Glutamatergic neuron (in vitro differentiated cells): ENCODE results near the gene CTSH. TPM values are rescaled to one million over a fixed set of nuclear protein-coding genes. Genes with fewer than 3 reads are reported as not detected.

Experiments used
- DNase-seq: peaks from one replicate; pipeline ENCODE4 v3.0.0; 2022
- H3K27ac Mint-ChIP-seq: one replicate; pipeline ENCODE4 v1.8.0; 2020; ENCODE audit warnings: mild to moderate bottlenecking, mixed read lengths, inconsistent platforms; ENCODE audit not compliant: unreplicated experiment
- H3K27me3 Mint-ChIP-seq: one replicate; pipeline ENCODE4 v1.8.0; 2020; ENCODE audit warnings: mild to moderate bottlenecking, moderate library complexity, mixed read lengths, inconsistent platforms; ENCODE audit not compliant: unreplicated experiment
- H3K36me3 Mint-ChIP-seq: one replicate; pipeline ENCODE4 v1.8.0; 2020; ENCODE audit warnings: mild to moderate bottlenecking, mixed read lengths, inconsistent platforms; ENCODE audit not compliant: unreplicated experiment
- H3K4me1 Mint-ChIP-seq: one replicate; pipeline ENCODE4 v1.8.0; 2020; ENCODE audit warnings: mild to moderate bottlenecking, low read depth, mixed read lengths, inconsistent platforms; ENCODE audit not compliant: unreplicated experiment
- H3K4me3 Mint-ChIP-seq: one replicate; pipeline ENCODE4 v1.8.0; 2020; ENCODE audit warnings: mild to moderate bottlenecking, mixed read lengths, inconsistent platforms; ENCODE audit not compliant: unreplicated experiment
- H3K9me3 Mint-ChIP-seq: one replicate; pipeline ENCODE4 v1.8.0; 2020; ENCODE audit warnings: mild to moderate bottlenecking, moderate library complexity, mixed read lengths, inconsistent platforms; ENCODE audit not compliant: unreplicated experiment
- long read RNA-seq: library from polyadenylated mRNA; unstranded; transcript quantifications from one replicate; pipeline ENCODE4 v2.0.0, GENCODE V29; 2020; ENCODE audit not compliant: unreplicated experiment
- total RNA-seq: library from RNA; stranded (reverse); fragmentation: NEBNext Ultra II Directional; extraction: Animal tissue kit (Norgen Biotek cat#: 25700); gene quantifications from one replicate; pipeline ENCODE4 v1.2.1, GENCODE V29; 2021; ENCODE audit not compliant: unreplicated experiment
- TF ChIP-seq, protein P1 (sequence below): fragments of 200-600 bp; sonication (generic); IDR thresholded peaks from one replicate; pipeline ENCODE4 v1.5.0; 2021; ENCODE audit not compliant: partially characterized antibody, unreplicated experiment

Gene CTSH, protein sequence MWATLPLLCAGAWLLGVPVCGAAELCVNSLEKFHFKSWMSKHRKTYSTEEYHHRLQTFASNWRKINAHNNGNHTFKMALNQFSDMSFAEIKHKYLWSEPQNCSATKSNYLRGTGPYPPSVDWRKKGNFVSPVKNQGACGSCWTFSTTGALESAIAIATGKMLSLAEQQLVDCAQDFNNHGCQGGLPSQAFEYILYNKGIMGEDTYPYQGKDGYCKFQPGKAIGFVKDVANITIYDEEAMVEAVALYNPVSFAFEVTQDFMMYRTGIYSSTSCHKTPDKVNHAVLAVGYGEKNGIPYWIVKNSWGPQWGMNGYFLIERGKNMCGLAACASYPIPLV
- total RNA-seq: not detected
- long read RNA-seq: 0 reads

DNA sequence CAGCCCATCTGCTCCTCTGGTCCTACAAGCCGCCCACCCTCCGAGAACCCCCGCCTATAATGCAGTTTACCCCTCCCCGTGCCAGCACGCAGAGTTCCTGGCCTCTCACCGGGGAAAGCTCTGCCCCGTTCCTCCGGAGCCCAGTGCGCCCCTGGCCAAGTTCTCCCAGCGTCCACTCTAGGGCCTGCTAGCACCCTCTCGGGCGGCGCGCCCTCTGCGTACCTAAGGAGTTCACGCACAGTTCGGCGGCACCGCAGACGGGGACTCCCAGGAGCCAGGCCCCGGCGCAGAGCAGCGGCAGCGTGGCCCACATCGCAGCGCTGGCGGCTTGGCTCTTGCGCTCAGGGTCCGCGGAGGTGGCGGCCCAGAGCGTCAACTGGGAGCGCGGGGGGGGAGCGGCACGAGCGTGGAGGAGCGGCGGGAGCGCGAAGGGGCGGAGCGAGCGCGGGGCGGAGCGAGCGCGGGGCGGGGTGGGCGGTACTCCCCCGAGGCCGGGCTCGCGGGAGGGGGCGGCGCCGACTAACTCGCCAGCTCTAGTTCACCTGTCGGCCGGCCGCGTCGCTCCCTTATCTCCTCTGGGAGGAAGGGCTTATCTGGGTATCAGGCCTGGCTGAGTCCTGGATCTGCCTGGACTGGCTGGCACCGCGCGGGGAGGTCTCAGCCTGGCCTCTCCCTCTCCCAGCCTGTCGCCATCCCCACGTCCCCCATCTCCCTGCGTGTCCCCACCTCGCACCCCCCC is at the start of gene CTSH:
CTSH (minus strand) TSS at position 378 of the 739 bp plus-strand sequence; CDS start at position 313, 65 bp downstream.
- Mint-ChIP-seq H3K4me1 (no peaks in the 10 kb centered on the region), H3K4me3 (peak within 1 kb of the TSS; percentile 69), H3K27ac (no peak within 1 kb of the TSS), H3K9me3 (peaks cover under 1% of the 10 kb centered on the region), H3K27me3 (peaks cover 5% of the 10 kb centered on the region), H3K36me3 (no peaks in the 10 kb centered on the region)
- TF ChIP-seq, protein P1, sequence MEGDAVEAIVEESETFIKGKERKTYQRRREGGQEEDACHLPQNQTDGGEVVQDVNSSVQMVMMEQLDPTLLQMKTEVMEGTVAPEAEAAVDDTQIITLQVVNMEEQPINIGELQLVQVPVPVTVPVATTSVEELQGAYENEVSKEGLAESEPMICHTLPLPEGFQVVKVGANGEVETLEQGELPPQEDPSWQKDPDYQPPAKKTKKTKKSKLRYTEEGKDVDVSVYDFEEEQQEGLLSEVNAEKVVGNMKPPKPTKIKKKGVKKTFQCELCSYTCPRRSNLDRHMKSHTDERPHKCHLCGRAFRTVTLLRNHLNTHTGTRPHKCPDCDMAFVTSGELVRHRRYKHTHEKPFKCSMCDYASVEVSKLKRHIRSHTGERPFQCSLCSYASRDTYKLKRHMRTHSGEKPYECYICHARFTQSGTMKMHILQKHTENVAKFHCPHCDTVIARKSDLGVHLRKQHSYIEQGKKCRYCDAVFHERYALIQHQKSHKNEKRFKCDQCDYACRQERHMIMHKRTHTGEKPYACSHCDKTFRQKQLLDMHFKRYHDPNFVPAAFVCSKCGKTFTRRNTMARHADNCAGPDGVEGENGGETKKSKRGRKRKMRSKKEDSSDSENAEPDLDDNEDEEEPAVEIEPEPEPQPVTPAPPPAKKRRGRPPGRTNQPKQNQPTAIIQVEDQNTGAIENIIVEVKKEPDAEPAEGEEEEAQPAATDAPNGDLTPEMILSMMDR: no peak
- DNase-seq: peak; percentile 65

DNA sequence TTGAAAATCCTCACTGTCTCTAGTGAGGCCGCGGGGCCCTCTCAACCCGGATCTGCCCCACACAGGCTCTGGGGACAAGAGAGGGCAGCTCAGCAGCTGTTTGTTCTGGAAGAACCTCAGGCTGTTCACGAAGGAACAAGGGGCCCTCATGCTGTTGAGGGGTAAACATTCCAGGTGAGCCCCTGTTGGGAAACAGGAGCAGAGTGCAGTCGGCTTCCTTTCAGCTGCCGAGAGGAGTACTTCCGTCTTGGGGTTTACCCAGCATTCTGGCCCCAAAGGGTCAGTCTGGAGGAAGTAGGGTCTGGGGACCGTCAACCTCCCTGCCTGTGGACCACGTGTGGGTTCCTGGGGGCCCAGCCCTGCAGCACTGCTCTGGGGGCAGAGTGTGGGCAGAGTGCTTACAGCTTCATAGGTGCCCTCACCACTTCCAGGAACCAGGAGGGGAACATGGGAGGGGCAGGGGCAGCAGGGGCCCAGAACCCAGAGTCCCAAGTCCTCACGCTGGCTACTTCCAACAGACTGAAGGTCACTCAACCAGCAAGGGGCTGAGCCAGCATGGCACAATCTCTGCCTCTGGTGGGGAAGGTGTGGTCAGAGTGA is 49.2 kb upstream of the CTSH start:
- no peak overlapping the region for H3K4me3 Mint-ChIP-seq
- H3K27ac Mint-ChIP-seq: no peak overlapping the region
- no peak for DNase-seq
- peaks cover 5% of the 10 kb centered on the region for H3K4me1 Mint-ChIP-seq
- no peaks in the 10 kb centered on the region for H3K36me3 Mint-ChIP-seq
- no peaks in the 10 kb centered on the region for H3K9me3 Mint-ChIP-seq
- peaks cover 8% of the 10 kb centered on the region for H3K27me3 Mint-ChIP-seq
- TF ChIP-seq, protein P1: no peak

DNA sequence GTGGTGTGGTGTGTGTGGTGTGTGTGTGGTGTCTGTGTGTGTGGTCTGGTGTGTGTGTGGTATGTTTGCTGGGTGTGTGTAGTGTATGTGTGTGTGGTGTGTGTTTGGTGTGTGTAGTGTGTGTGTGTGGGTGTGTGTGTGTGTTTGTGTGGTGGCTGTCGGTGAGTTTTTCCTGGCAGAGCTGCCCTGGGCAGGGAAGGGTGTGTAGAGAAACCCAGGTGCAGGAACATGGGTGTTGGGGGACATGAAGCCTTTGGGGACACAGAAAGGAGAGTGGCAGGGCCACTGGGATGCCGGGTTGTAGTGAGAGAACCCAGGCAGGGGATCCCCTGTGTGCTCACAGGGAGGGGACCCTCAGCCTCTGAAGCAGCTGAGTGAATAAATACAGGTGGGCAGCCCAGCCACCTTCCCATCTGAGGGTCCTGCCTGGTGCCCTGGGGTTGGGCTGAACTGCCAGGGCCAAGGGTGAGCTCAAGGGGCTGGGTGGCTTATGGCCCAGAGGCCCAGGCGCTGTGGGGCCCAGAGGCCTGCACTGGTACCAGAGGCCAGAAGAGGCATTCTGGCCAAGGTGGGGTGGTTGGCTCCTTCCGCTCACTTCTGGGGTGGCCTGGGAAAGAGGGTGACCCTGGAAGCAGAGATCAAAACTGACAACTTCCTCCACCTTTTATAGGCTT is 48.5 kb upstream of the CTSH start:
- H3K36me3 Mint-ChIP-seq: no peaks in the 10 kb centered on the region
- TF ChIP-seq, protein P1: no peak
- DNase-seq: no peak
- H3K9me3 Mint-ChIP-seq: no peaks in the 10 kb centered on the region
- H3K27ac Mint-ChIP-seq: no peak overlapping the region
- H3K4me3 Mint-ChIP-seq: no peak overlapping the region
- H3K27me3 Mint-ChIP-seq: peaks cover 8% of the 10 kb centered on the region
- peaks cover 5% of the 10 kb centered on the region for H3K4me1 Mint-ChIP-seq

DNA sequence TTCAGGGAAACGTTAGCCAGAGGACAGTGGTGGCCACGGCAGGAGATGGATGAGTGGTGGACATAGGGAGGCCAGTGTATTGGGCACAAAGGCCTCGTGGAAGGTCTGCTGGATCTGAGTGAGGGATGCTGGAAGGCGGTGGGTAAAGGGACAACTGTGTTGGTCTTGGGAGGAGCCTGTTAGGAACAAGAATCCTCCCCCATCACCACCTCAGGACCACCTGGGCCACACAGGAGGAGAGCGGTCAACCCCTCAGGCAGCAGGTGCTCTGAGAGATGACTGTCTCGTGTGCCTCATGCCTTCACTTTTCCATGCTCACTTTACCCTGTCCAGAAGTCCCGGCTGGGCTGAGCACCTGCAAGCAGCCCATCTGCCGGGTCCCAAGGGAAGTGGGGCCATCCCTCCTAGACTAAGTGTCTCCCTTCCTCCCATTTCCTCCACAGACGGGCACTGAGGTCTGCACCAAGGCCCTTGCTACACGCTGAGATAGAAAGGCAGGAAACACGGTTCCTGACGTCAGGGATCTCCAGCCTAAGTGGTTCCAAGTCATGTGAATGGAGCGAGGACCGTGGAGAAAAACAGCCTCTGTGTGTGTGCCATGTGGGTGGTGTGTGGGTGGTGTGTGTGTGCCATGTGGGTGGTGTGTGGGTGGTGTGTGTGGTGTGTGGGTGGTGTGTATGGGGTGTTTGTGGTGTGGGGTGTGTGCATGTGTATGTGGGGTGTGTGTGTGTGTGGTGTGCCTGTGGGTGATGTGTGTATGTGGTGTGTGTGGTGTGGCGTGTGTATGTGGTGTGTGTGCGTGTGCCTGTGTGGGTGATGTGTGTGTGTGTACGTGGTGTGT is 47.8 kb upstream of the CTSH start:
- Mint-ChIP-seq H3K27me3 (peaks cover 8% of the 10 kb centered on the region), H3K9me3 (no peaks in the 10 kb centered on the region), H3K4me1 (peaks cover 5% of the 10 kb centered on the region), H3K36me3 (no peaks in the 10 kb centered on the region), H3K4me3 (no peak overlapping the region), H3K27ac (no peak overlapping the region)
- TF ChIP-seq, protein P1: no peak
- DNase-seq: no peak
